ENCODE data around the gene TRHDE.
"Not testable (repeated sequence)": the region's sequence is repeated elsewhere in the genome, so short reads cannot be mapped to it uniquely, and the experiment has no call there.

The TRHDE gene

GRCh38 chr12:72642706-72643105 is 370.5 kb downstream of the TRHDE start:
- DNase-seq (ENCODE audit: low spot score), result no peak

- DNase-seq (ENCODE audit: low spot score), result no peak
These were observed 375.0 kb downstream of the TRHDE start for GRCh38 chr12:72647139-72647538.

- no peak for DNase-seq (ENCODE audit: low spot score)
These were observed 386.4 kb downstream of the TRHDE start for GRCh38 chr12:72658615-72659014.

GRCh38 chr12:72660174-72660573 is 388.0 kb downstream of the TRHDE start:
- DNase-seq (ENCODE audit: low spot score), result not testable (repeated sequence)

GRCh38 chr12:72673853-72674252 is 401.7 kb downstream of the TRHDE start:
- DNase-seq (ENCODE audit: low spot score), result no peak

GRCh38 chr12:72676556-72676955 is 404.4 kb downstream of the TRHDE start:
- DNase-seq (ENCODE audit: low spot score), result no peak

GRCh38 chr12:72677139-72677538 is 405.0 kb downstream of the TRHDE start:
- no peak for DNase-seq (ENCODE audit: low spot score)

GRCh38 chr12:72677846-72678245 is 405.7 kb downstream of the TRHDE start:
- DNase-seq (ENCODE audit: low spot score), result no peak

GRCh38 chr12:72679147-72679757 is 407.1 kb downstream of the TRHDE start:
- DNase-seq (ENCODE audit: low spot score), result no peak

- no peak for DNase-seq (ENCODE audit: low spot score)
These were observed 408.9 kb downstream of the TRHDE start for GRCh38 chr12:72681028-72681427.

- DNase-seq (ENCODE audit: low spot score), result no peak
These were observed 412.3 kb downstream of the TRHDE start for GRCh38 chr12:72684491-72684890.

GRCh38 chr12:72692338-72692737 is 420.2 kb downstream of the TRHDE start:
- no peak for DNase-seq (ENCODE audit: low spot score)

- no peak for DNase-seq (ENCODE audit: low spot score)
These were observed 422.0 kb downstream of the TRHDE start for GRCh38 chr12:72694193-72694592.

- no peak for DNase-seq (ENCODE audit: low spot score)
These were observed 427.2 kb downstream of the TRHDE start for GRCh38 chr12:72699362-72699761.

GRCh38 chr12:72712025-72712424 is 439.9 kb downstream of the TRHDE start:
- not testable (repeated sequence) for DNase-seq (ENCODE audit: low spot score)

GRCh38 chr12:72716221-72716620 is 444.1 kb downstream of the TRHDE start:
- DNase-seq (ENCODE audit: low spot score), result no peak

GRCh38 chr12:72717036-72717435 is 444.9 kb downstream of the TRHDE start:
- no peak for DNase-seq (ENCODE audit: low spot score)

Measured in AG08396 (cell line).